Mesenchymal stem cell (in vitro differentiated cells and primary cell): ENCODE measurements around the gene OSBPL9.
A peak's percentile ranks its signal among the peaks of the same experiment; 100 is the strongest.

Experiments used
- DNase-seq: peaks from one replicate; pipeline ENCODE4 v3.0.0-alpha.2; 2013
- H2AFZ ChIP-seq: one replicate; pipeline ENCODE4 v1.6.1; 2013; ENCODE audit warnings: low read depth, mild to moderate bottlenecking, control low read depth, inconsistent platforms, low read length, moderate library complexity
- H2AK5ac ChIP-seq: 2 replicates; pipeline ENCODE4 v1.6.1; 2013; ENCODE audit warnings: low read length, moderate library complexity, mild to moderate bottlenecking, inconsistent platforms; ENCODE audit not compliant: severe bottlenecking
- H2BK120ac ChIP-seq: one replicate; pipeline ENCODE4 v1.6.1; 2013; ENCODE audit warnings: low read depth, mild to moderate bottlenecking, inconsistent platforms, low read length, moderate library complexity
- H2BK12ac ChIP-seq, 2 experiments: one replicate each; pipeline ENCODE4 v1.6.1; 2013; ENCODE audit warnings: inconsistent platforms in 2 of 2, low read length in 2 of 2, mild to moderate bottlenecking in 2 of 2, moderate library complexity in 2 of 2, control low read depth in 1 of 2
- H2BK15ac ChIP-seq: one replicate; pipeline ENCODE4 v1.6.1; 2013; ENCODE audit warnings: mild to moderate bottlenecking, low read depth, inconsistent platforms; ENCODE audit not compliant: poor library complexity, severe bottlenecking
- H2BK5ac ChIP-seq: 2 replicates; pipeline ENCODE4 v1.6.1; 2013; ENCODE audit warnings: low read depth, mild to moderate bottlenecking, low read length, control low read depth, inconsistent platforms; ENCODE audit not compliant: poor library complexity, severe bottlenecking
- H3K14ac ChIP-seq, 2 experiments: one replicate each; pipeline ENCODE4 v1.6.1; 2013; ENCODE audit warnings: inconsistent platforms in 2 of 2, low read length in 2 of 2, control low read depth in 1 of 2, mild to moderate bottlenecking in 1 of 2, moderate library complexity in 1 of 2
- H3K18ac ChIP-seq, 2 experiments: one replicate each; pipeline ENCODE4 v1.6.1; 2013; ENCODE audit warnings: inconsistent platforms in 2 of 2, low read length in 2 of 2, control low read depth in 1 of 2, low read depth in 1 of 2, mild to moderate bottlenecking in 1 of 2
- H3K23ac ChIP-seq, 2 experiments: one replicate each; pipeline ENCODE4 v1.6.1; 2013; ENCODE audit warnings: inconsistent platforms in 2 of 2, low read length in 2 of 2, mild to moderate bottlenecking in 2 of 2, moderate library complexity in 2 of 2, control low read depth in 1 of 2
- H3K27ac ChIP-seq: 2 replicates; pipeline ENCODE4 v1.5.1; 2013; ENCODE audit warnings: mild to moderate bottlenecking, moderate library complexity, low read length, control low read depth, inconsistent platforms; ENCODE audit not compliant: poor library complexity, severe bottlenecking
- H3K27me3 ChIP-seq, 2 experiments: 2 replicates each; pipeline versions ENCODE4 v1.6.1 to v1.7.0; 2013; ENCODE audit warnings: low read length in 2 of 2, mild to moderate bottlenecking in 2 of 2, moderate library complexity in 2 of 2, control low read depth in 1 of 2, inconsistent platforms in 1 of 2; ENCODE audit not compliant: control insufficient read depth in 1 of 2, insufficient read depth in 1 of 2
- H3K36me3 ChIP-seq, 2 experiments: 2 replicates each; pipeline versions ENCODE4 v1.6.1 to v1.7.0; 2013; ENCODE audit warnings: low read length in 2 of 2, control low read depth in 1 of 2, inconsistent platforms in 1 of 2, low read depth in 1 of 2, mild to moderate bottlenecking in 1 of 2; ENCODE audit not compliant: insufficient read depth in 2 of 2, control insufficient read depth in 1 of 2
- H3K4ac ChIP-seq, 2 experiments: one replicate each; pipeline ENCODE4 v1.6.1; 2013; ENCODE audit warnings: inconsistent platforms in 2 of 2, low read length in 2 of 2, mild to moderate bottlenecking in 2 of 2, moderate library complexity in 2 of 2, control low read depth in 1 of 2, low read depth in 1 of 2
- H3K4me1 ChIP-seq: 2 replicates; pipeline ENCODE4 v1.6.1; 2013; ENCODE audit warnings: low read depth, low read length, control low read depth; ENCODE audit not compliant: control insufficient read depth, insufficient read depth
- H3K4me2 ChIP-seq: 2 replicates; pipeline ENCODE4 v1.6.1; 2013; ENCODE audit warnings: low read length, mild to moderate bottlenecking, inconsistent platforms; ENCODE audit not compliant: poor library complexity, severe bottlenecking
- H3K4me3 ChIP-seq, 2 experiments: 2 replicates each; pipeline versions ENCODE4 v1.5.1 to v1.7.0; 2013; ENCODE audit warnings: low read length in 2 of 2, mild to moderate bottlenecking in 2 of 2, control low read depth in 1 of 2, low read depth in 1 of 2; ENCODE audit not compliant: insufficient read depth in 1 of 2
- H3K79me1 ChIP-seq: replicated peaks from 2 replicates; pipeline ENCODE4 v1.6.1; 2013; ENCODE audit warnings: mild to moderate bottlenecking, control low read depth, low read length, inconsistent platforms; ENCODE audit not compliant: poor library complexity, severe bottlenecking
- H3K9ac ChIP-seq: 2 replicates; pipeline ENCODE4 v1.7.0; 2013; ENCODE audit warnings: mild to moderate bottlenecking, low read length, moderate library complexity
- H3K9me3 ChIP-seq: 2 replicates; pipeline ENCODE4 v1.7.0; 2013; ENCODE audit warnings: mild to moderate bottlenecking, low read length; ENCODE audit not compliant: control insufficient read depth
- H4K8ac ChIP-seq: one replicate; pipeline ENCODE4 v1.6.1; 2013; ENCODE audit warnings: inconsistent platforms, mild to moderate bottlenecking, low read length, moderate library complexity
- H4K91ac ChIP-seq: one replicate; pipeline ENCODE4 v1.6.1; 2013; ENCODE audit warnings: mild to moderate bottlenecking, low read length, inconsistent platforms
- WGBS: methylation state at CpG from one replicate; pipeline ENCODE4 v1.1.7; 2013; ENCODE audit warnings: mixed read lengths; 5-methylcytosine and 5-hydroxymethylcytosine counted together

OSBPL9 gene

GRCh38 chr1:51623450-51623849 lies 6.6 kb downstream of the OSBPL9 start:
- no peak overlapping the region for H2BK120ac ChIP-seq
- no peak overlapping the region for H3K4me2 ChIP-seq
- H3K4ac ChIP-seq: no peak overlapping the region
- H3K9me3 ChIP-seq: no peaks in the 10 kb centered on the region
- no peak overlapping the region for H2BK5ac ChIP-seq
- no peak overlapping the region for H4K91ac ChIP-seq
- no peaks in the 10 kb centered on the region for H3K36me3 ChIP-seq
- no peaks in the 10 kb centered on the region for H3K27me3 ChIP-seq
- H3K79me1 ChIP-seq: peaks cover 14% of the 10 kb centered on the region
- no peak overlapping the region for H4K8ac ChIP-seq
- H2BK12ac ChIP-seq: no peak overlapping the region
- peaks cover 2% of the 10 kb centered on the region for H3K4me1 ChIP-seq
- no peak overlapping the region for H2AFZ ChIP-seq
- no peak for DNase-seq
- no peak overlapping the region for H3K27ac ChIP-seq
- WGBS: no CpG with 5 or more reads among the region's 1 CpG
- H3K9ac ChIP-seq: no peak overlapping the region
- no peak overlapping the region for H3K18ac ChIP-seq
- H3K14ac ChIP-seq: no peak overlapping the region
- H2BK15ac ChIP-seq: no peak overlapping the region
- no peak overlapping the region for H3K23ac ChIP-seq
- H3K4me3 ChIP-seq: no peak overlapping the region
- H2AK5ac ChIP-seq: no peak overlapping the region

GRCh38 chr1:51624855-51625254 lies 8.0 kb downstream of the OSBPL9 start:
- H3K27me3 ChIP-seq: no peaks in the 10 kb centered on the region
- H4K91ac ChIP-seq: no peak overlapping the region
- WGBS: no CpG with 5 or more reads among the region's 1 CpG
- peak; percentile 20 for DNase-seq
- H2BK15ac ChIP-seq: no peak overlapping the region
- no peak overlapping the region for H3K14ac ChIP-seq
- peaks cover 19% of the 10 kb centered on the region for H3K79me1 ChIP-seq
- H3K4ac ChIP-seq: no peak overlapping the region
- no peak overlapping the region for H3K9ac ChIP-seq
- no peak overlapping the region for H2BK12ac ChIP-seq
- H3K4me3 ChIP-seq: no peak overlapping the region
- no peak overlapping the region for H2AFZ ChIP-seq
- no peak overlapping the region for H3K23ac ChIP-seq
- H3K18ac ChIP-seq: no peak overlapping the region
- H3K4me2 ChIP-seq: no peak overlapping the region
- no peak overlapping the region for H4K8ac ChIP-seq
- peaks cover 2% of the 10 kb centered on the region for H3K4me1 ChIP-seq
- no peak overlapping the region for H2BK120ac ChIP-seq
- no peaks in the 10 kb centered on the region for H3K36me3 ChIP-seq
- no peaks in the 10 kb centered on the region for H3K9me3 ChIP-seq
- no peak overlapping the region for H3K27ac ChIP-seq
- H2BK5ac ChIP-seq: no peak overlapping the region
- no peak overlapping the region for H2AK5ac ChIP-seq

- Histone ChIP-seq H3K27ac (no peak overlapping the region), H4K8ac (no peak overlapping the region), H3K79me1 (peaks cover 21% of the 10 kb centered on the region), H3K18ac (no peak overlapping the region), H2BK12ac (no peak overlapping the region), H3K36me3 (no peaks in the 10 kb centered on the region), H3K23ac (no peak overlapping the region), H3K4me3 (no peak overlapping the region), H2BK5ac (no peak overlapping the region), H2BK15ac (no peak overlapping the region), H2AFZ (no peak overlapping the region), H3K4ac (no peak overlapping the region), H3K27me3 (no peaks in the 10 kb centered on the region), H3K14ac (no peak overlapping the region), H2BK120ac (no peak overlapping the region), H3K9me3 (no peaks in the 10 kb centered on the region), H4K91ac (no peak overlapping the region), H2AK5ac (no peak overlapping the region), H3K4me2 (no peak overlapping the region), H3K4me1 (no peaks in the 10 kb centered on the region), H3K9ac (peak overlapping the region; percentile 11)
- peak; percentile 68 for DNase-seq
- 32% methylated on average over 1 of the region's 2 CpGs for WGBS
Observed at GRCh38 chr1:51627672-51628071, 10.8 kb downstream of the OSBPL9 start.

GRCh38 chr1:51628715-51629590 lies 12.1 kb downstream of the OSBPL9 start:
- DNase-seq: no peak
- H2AK5ac ChIP-seq: no peak overlapping the region
- H3K27me3 ChIP-seq: no peaks in the 10 kb centered on the region
- H3K23ac ChIP-seq: no peak overlapping the region
- H2BK15ac ChIP-seq: no peak overlapping the region
- no peaks in the 10 kb centered on the region for H3K36me3 ChIP-seq
- no peak overlapping the region for H2BK120ac ChIP-seq
- H3K9me3 ChIP-seq: no peaks in the 10 kb centered on the region
- no peaks in the 10 kb centered on the region for H3K4me1 ChIP-seq
- no peak overlapping the region for H4K91ac ChIP-seq
- H3K79me1 ChIP-seq: peaks cover 30% of the 10 kb centered on the region
- WGBS: 96% methylated on average over 6 of the region's 8 CpGs
- H3K14ac ChIP-seq: no peak overlapping the region
- no peak overlapping the region for H2AFZ ChIP-seq
- H3K4ac ChIP-seq: no peak overlapping the region
- H3K27ac ChIP-seq: no peak overlapping the region
- H3K18ac ChIP-seq: no peak overlapping the region
- H3K9ac ChIP-seq: no peak overlapping the region
- no peak overlapping the region for H3K4me3 ChIP-seq
- H2BK12ac ChIP-seq: no peak overlapping the region
- H3K4me2 ChIP-seq: no peak overlapping the region
- H4K8ac ChIP-seq: no peak overlapping the region
- no peak overlapping the region for H2BK5ac ChIP-seq
